SIG-M5 treated with dmso at 0.1 percent for 504 hours (cell line): Measurements from ENCODE around the gene ASTN2.

Source experiments
- DNase-seq: peaks from one replicate; lab custom pipeline; 2025; ENCODE audit not compliant: unreplicated experiment; lab: John Stamatoyannopoulos, UW

ASTN2 gene

DNA sequence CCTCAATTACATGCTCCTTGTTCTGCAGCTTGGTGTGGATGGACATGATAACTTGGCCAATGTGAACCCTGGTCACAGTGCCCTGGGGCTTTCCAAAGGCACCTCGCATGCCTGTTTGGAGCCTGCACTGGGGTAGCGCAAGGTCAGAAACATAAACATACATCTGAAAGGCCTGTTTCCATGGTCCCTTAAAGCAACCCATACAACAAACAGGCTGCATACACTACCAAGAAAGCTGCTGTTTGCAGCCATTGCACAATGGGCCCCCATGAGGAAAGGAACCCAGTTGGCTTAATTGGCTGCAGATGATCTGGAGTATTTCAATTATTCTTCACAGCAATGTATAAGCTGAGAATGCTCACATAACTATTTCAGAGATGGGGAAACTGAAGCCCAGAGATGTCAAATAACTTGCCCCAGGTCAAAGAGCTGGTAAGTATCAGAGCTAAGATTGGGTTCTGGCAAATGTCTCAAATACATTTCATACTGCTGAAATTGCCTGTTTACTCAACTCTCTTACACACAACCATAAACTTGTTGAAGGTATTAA is 233.9 kb downstream of the ASTN2 start:
- DNase-seq = no peak

DNA sequence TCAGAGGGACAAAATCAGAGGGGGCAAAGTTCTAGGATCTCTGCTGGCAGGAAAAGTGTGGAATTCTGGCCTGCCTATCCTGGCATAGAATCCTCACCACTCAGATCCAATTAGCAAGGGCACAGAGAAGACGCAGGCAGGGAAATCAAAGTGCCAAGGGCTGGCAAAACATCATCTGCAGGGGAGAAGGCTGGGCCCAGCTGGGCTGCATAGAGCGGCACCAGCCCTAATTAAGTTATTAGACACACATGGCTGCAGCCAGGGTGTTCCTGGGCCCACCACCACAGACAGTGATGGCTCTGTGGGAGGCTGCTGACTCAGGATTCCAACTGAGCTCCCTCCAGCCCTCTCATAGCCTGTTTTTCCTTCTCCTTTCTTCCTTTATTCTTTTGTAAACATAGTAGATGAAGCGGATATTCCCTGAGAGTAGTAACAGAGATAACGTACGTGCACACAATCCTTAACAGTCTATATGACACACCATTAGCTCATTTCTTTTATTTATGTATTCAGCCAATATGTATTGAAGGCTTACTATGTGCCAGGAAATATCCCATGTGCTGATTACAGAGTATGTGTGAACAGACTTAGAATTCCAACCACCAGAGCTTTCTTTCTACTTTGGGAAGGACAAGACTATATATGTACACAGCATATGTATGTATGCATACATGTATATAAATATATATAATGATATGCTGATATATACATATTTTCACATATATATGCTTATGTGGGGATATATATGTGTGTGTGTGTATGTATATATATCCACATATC is 236.1 kb downstream of the ASTN2 start:
- DNase-seq = no peak

DNA sequence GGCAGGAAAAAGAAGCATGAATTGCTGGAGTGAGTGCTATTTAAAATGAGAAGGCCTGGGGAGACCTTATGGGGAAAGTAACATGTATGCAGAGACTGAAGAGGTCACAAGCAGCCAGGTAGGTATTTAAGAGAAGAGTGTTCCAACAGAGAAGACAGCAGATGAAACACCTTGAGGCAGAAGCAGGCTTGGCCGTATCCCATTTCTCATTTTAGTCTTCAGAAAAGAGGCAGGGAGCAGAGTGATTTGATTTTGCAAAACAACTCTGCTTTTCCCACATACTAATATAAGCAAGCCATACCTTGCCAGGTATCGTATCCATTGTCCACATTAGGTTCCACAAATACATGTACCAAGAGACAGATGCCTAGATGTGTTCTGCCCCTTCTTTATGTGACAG is 244.3 kb downstream of the ASTN2 start:
- no peak for DNase-seq

DNA sequence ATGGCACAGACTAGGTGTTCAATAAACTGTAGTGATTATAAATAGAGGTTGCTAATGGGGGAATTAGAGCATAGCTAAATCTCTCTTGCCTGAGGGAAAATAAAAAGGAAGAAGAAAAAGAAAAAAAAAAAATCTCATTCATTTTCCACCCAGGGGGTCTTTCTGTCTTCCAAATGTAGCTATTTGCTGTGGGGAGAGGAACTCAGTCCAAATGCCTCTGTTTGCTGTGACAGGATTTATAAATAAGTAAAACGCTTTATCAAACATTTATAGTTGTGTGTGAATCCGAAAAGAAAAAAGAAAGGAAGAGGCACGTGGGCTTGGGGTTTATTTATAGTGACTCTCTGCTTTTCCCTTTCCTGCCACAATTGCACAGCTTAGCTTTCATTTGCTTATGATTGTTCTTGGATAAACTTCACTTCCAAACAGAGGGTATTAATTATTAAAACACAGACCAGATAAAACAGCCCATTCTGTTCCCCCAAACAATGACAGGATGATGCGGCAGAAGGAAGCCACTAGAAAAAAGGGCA is 245.7 kb downstream of the ASTN2 start:
- DNase-seq = no peak

DNA sequence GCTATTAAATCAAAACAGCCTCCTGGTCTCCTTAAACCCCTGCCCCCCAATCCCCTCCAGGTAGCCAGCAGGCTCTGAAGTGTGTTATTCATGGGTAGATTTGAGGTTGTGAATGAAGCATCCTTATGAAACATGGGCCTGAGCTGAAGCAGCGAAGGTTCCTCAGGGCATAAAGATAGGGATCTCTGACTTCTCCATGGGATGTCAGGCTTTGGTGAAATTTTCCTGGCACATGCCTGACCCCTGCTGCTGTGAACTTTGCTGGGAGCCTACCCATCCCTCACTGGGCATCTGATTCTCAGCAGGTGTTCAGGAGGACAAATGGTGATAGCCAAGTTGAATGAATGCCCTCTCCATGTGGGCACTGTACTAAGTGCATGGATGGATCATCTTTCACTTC is 250.3 kb downstream of the ASTN2 start:
- DNase-seq = no peak

DNA sequence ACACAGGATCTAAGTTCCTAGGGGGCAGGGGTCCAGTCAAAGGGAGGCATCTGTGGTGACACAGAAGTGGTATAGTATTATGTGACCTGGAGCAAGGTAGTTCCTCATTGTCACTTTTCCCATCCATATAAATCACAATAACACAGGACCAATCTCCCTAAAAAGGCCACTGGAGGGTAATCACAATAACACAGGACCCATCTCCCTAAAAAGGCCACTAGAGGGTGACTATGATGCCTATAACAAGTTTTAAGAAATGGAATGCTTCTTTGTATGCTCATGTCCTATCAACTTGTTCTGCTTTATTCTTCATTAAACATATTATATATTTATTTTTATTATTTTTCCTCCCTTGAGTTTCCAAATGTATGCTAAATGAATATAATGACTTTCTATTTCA is 254.6 kb downstream of the ASTN2 start:
- DNase-seq = peak; percentile 30

DNA sequence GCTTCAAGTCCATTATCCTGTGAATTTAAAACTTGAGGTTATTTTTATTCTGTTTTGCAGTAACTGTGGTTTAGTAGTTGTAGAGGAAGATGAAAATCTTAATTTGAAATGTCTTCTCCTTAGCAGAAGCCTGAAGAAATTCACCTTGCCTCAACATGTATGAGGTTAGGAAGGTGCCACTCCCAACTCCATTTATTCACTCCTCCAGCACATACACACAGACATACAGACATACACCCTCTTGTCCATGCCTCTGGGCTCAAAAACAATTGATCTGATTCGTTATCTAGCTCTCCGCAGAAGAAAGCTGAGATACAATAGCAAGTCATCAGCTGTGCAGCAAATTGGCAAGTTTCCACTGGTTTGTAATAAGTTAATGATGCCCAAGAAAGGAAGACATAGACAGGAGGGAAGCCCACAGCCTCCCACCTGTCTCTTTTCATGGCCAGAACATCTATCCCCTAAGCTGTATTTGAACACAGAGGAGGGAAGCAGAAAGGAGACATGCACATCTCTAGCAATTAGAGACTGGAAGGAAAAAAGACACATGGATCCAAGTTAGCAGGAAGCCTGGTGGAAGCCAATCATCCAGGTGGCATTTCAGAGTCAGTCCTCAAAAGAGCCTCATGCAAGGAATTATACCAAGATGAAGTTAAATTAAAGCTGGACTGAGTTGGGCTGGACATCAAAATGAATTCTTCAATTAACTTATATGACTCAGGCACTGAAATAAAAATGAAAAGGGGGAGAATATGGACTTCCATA is 257.9 kb downstream of the ASTN2 start:
- no peak for DNase-seq

DNA sequence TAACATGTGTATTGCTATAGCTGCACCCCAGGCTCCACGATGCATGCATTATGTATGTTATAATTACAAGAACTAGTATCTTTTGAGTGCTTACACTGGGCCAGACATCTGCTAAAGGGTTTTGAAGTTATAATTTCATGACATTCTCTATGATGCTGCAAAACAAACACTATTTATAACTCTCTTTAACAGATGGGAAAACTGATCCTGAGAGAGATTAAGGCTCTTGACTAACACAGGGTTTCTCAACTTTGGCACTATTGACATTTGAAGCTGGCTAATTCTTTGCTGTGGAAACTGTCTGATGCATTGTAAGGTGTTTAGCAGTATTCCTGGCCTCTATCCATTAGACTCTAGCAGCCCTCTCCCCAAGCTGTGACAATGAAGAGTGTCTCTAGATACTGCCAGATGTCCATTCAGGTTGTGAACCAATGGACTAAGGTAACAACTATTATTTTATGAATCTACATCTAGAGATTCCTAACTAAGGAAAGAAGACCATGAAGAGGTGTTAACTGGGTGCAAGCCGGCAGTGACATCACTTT is 258.6 kb downstream of the ASTN2 start:
- DNase-seq = no peak

DNA sequence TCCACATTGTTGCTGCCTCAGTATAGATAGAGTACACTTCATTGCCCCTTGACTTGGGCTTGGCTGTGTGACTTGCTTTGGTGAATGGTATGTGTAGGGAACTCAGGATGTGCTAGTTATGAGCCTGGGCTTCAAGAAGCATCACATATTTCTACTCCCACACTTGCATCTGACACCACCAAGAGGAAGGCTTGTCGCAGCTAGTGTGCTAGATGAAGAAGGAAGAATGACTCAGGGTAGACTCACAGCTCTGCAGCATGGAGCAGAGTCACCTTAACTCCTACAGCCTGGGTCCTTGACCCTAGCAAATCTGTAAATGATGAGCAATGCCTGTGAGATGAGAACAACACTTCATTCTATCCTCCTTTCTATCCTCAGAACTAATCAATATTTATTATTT is 261.8 kb downstream of the ASTN2 start:
- DNase-seq = no peak

DNA sequence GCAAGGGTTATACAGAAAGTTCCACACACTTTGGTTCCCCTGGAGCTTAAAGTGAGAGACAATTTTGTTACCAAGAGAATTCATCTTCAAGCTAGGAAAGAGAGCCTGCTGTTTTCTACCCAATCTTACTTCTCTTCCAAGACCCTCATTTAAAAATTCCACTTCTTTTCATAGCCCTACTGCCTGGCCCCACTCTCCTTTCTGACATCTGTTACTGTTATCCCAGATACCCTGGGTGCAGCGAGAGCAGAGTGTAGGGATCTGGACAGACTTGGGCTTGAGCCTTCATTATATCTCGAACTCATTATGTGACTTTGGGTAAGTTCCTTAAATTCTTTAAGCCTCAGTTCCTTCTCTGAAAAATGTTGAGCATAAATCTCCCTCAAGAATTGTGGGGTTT is 263.1 kb downstream of the ASTN2 start:
- DNase-seq = no peak

DNA sequence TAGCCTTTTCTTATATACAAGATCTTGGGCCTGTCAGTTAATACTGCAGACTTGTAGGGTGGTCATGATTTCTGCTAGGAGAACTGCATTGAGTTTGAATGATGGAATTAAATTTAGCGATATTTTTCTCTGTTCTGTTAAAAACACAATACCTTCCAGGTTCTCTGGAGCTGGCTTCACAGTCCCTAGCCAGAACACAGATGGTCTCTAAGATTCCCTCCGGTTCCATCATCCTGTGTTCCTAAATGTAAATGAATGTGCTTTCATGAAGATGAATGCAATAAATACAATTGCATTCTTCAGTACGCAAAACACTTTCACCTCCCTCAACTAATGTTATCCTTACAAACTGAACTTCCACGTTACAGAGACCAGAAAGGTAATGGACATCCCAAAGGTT is 264.9 kb downstream of the ASTN2 start:
- no peak for DNase-seq

DNA sequence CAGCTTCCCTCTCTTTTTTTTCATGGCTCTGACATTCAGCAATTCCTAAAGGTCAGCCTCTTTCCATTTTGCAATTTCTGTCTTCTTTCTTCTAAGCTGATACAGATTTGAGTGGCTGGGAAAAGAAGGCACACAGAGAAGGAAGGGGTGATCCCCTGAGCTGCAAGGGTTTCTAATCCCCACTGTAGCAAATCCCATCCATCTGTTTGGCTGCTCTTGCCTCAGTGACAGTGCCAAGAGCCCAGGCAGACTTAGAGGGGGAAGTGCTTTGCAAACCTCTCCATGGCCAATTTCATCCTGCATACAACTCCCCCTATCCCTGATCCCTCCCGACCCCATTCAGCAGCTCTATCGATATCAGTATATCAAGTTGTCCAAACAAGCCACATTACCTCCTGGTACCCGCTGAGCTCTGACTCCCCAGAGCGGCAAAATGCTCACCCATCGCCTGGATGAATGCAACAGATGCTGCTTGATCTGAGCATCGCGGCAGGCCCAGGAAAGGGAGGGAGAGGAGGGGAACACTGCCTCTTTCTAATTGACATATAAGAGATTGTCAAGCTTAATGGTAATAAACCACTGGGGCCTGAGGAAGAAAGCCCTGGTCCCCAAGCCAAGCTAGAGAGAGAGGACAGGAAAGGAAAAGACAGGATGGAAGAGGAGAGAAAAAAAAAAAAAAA is 268.9 kb downstream of the ASTN2 start:
- DNase-seq = no peak

DNA sequence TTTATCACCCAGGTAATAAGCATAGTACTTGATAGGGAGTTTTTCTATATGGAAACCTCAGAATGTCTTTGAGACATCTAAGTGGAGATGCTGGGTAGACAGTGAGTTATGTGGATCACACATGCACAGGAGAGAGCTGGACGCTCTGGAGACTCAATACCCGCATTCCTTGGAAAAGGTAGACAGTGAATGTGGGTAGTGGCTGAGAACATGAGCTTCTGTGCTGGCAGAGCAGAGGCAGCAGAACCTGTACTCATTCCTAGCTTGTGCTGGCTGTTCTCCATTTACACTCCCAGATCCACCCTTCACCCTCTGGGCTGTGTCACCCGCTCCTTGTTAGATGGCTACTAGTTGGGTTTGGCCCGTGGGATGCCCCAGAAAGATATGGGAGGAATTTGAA is 269.8 kb downstream of the ASTN2 start:
- no peak for DNase-seq

DNA sequence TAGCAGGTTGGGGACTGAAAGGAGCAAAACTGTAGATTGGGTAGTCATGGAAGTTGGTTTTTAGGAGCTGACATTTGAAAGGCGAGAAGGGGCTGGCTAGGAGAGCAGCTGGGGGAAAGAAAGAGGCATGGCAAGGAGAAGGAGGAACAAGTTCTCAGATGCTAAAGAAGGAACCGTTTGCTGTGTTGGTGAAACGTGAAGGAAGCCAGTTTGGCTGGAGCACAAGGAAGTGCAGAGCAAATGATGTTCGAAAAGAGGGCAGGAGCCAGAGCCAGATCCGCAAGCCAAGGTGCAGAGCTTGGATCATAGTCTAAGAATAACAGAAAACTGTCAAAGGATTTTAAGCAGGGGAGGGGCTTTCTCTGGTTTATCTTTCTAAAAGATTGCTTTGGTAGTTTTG is 276.6 kb downstream of the ASTN2 start:
- DNase-seq = no peak

DNA sequence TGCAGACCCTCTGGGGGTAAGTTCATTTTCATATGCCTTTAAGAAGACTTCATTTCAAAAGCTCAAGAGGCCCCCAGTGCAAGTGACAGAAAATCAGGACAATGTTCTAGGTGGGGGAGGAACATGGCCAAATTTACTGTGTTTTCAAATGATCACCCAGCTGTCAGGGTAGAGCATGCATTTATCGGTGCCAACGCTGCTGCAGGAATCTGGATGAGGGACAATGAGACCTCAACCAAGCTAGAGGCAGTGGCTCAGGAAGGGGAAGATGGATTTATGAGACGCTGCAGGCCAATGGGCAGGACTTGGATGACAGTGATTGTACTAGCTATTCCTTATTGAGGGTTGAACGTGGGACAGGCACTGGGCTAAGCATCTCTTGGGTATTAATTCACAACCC is 278.4 kb downstream of the ASTN2 start:
- no peak for DNase-seq

DNA sequence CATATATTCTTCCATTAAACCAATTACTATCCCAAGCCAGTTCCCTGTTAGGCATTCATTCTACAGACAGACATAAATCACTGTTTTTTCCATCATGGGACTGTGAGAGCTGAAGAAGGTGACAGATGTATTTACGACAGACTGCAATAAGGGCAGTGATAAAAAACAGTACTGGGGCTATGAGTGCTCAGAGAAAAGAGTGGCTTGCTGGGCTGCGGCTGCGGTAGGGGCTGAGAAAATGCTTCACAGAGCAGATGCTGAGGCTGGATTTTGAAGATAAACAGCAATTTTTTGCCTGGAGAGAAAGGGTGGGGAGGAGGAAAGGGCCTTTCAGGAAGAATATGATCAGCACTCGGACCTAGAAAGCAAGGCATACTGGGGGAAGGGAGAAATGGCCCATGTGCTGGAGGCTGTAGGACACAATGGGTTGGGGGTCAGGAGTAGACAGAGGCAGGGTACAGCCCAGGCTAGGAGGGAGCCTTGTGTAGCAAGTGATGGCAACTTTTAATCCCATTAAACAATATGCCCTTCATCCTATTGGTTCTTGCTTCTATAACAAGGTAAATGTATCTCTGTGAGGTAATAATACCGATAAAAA is 279.3 kb downstream of the ASTN2 start:
- no peak for DNase-seq

DNA sequence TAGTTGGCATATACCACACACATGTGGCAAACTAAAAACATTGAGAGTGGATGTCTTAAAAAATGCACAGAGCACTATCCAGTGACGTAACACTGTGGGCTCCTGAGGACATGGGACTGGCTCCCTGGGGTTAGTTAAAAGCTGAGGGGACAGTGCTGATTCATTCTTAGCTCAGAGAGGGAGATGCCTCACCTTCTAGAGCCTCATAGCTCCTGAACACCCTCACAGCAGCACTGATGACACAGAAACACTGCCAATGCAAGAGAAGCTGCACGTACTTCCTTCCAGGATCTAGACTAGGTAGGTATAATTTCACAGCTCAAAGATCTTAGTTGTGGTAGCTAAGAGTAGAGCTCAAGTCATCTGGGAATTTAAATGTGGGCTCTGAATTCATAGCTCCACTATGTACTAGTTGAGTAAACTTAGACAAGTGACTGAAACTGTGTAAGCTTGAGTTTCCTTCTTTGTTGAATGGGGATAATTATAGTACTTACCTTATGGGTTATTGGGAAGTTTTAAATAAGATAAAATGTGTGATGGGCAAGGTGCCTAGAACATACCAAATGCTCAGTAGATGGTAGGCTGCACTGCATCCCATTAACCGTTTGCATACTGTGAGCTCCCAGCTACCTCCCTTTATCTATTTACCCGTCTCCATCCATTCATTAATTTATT is 279.9 kb downstream of the ASTN2 start:
- no peak for DNase-seq

DNA sequence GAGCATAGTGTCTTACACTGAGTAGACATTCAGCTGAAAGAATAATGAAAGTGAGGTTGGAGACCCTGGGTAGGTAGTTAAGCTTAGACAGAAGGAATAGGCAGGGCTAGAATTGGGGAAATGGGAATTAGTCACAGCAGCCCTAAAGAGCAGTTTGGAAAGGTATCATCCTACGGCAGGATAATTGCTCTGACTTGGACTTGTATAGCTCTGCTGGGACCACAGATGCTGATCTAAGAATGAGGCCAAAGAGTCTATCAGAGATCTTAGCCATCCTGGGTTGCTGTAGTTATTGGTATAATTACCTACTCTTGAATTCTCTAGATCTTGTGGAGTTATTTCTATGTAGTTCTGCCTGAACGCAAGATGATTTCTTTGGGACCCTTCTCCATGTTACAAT is 288.0 kb downstream of the ASTN2 start:
- no peak for DNase-seq

DNA sequence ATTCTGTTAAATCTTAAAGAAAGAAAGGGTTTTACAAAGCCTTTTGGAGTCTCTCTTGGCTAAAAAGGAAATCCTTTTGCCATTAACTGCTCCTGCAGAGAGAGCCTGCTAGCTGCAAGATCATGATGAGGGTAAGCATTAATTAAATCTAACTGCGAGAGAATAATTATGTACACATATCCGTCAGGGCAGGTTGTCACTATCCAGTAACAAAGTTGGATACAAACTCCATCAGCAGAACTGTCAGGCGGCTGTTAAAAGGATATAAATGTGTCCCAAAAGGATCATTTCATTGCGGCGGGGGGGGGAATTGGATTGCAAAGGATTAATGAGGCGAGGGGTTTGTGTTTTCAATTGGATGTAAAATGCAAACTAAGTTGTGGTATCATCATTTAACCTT is 289.3 kb downstream of the ASTN2 start:
- no peak for DNase-seq

DNA sequence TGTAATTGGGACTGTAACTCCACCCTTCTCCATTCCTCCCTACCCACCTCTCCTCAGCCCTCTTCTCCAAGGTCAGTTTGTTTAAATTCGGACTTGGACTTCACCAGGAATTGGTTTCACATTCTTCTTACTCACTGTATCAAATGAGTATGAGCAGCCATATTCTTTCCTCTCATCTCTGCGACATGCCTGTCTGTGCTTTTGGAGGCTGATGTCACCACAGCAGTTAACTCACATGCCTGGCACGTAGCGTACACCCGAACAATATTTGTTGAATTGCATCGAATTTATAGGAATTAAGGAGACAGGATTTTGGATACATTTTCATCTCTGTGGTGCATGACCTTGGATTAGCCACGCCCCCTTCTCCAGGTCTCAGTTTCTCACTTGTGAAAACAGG is 291.1 kb downstream of the ASTN2 start:
- DNase-seq = no peak
